OCI-LY3 (cell line): ENCODE measurements around the gene KDM5A.

Experiments
- CTCF ChIP-seq: fragments of 200-600, 300-600 bp; sonication (generic); IDR thresholded peaks from 2 replicates; pipeline ENCODE4 v1.5.1; 2014; ENCODE audit warnings: antibody characterized with exemption, low read length, low read depth
- EZH2phosphoT487 ChIP-seq: fragments of 200-600 bp; shearing (Covaris generic); IDR thresholded peaks from 2 replicates; pipeline ENCODE4 v1.6.1; 2018; ENCODE audit warnings: antibody characterized with exemption, mixed run types, low read depth

DNA sequence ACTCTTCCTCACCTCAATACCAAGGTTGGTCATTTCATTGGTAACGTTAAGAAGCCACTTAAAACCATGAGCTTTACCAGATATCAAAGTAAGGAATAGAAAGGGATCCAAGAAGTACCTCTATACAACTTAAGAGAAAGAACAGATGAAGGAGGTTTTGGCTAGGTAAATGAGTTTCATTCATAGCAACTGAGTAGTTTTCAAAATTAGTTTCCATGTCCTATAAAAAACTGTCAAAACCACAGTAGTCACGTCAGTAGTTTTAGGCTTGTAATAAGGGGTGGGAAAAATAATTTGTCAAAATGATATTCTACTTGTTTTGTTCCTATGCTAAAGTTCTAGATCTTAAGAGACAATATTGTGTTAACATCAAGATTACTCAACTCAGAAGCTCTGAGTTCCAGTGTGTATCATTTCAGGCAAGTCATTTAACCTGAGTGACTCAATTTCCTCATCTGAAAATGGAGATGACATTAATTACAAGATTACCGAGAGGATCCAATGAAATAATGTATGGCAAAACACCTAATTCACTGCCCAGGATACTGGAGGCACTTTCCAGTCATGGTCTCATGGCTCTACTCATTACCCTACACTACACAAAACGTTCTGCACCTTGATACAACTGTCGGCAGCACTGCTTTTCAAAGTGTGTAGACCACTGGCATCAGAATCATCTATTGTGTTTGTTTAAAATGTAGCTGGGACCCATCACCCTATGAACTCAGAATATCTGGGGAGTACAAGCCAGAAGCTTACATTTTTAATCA, 102.4 kb downstream of the KDM5A start:
- no peak for TF ChIP-seq CTCF
- no peak for TF ChIP-seq EZH2phosphoT487
